Activated naive CD4-positive, alpha-beta T cell treated with anti-CD3 and anti-CD28 coated beads, Interleukin-2, amount 10 ng/mL, durations not matched to agents 7 days and 5 days (primary cell): ENCODE results near the gene ZNF624.
A peak's percentile ranks its signal among the peaks of the same experiment; 100 is the strongest.
"Not testable (repeated sequence)": the region's sequence is repeated elsewhere in the genome, so short reads cannot be mapped to it uniquely, and the experiment has no call there.

Experiments used
- CTCF ChIA-PET: fragments of 350-600 bp; sonication (Branson Sonifier 250); formaldehyde crosslinking; loops from one replicate; lab custom pipeline; 2021; ENCODE audit warnings: antibody characterized with exemption; lab: Charles Lee
- DNase-seq: peaks from one replicate; pipeline ENCODE4 v3.0.0-alpha.2; 2020
- H3K27ac Mint-ChIP-seq: one replicate; pipeline ENCODE4 v1.8.0; 2021; ENCODE audit warnings: mild to moderate bottlenecking, moderate library complexity, mixed read lengths
- H3K27me3 Mint-ChIP-seq: one replicate; pipeline ENCODE4 v1.8.0; 2021; ENCODE audit warnings: mild to moderate bottlenecking, mixed read lengths
- H3K36me3 Mint-ChIP-seq: one replicate; pipeline ENCODE4 v1.8.0; 2021; ENCODE audit warnings: mixed read lengths
- H3K4me1 Mint-ChIP-seq: one replicate; pipeline ENCODE4 v1.8.0; 2021; ENCODE audit warnings: mixed read lengths
- H3K4me3 Mint-ChIP-seq: one replicate; pipeline ENCODE4 v1.8.0; 2021; ENCODE audit warnings: mild to moderate bottlenecking, moderate library complexity, mixed read lengths
- H3K9me3 Mint-ChIP-seq: one replicate; pipeline ENCODE4 v1.8.0; 2021; ENCODE audit warnings: mixed read lengths

ZNF624 gene

GRCh38 chr17:16653367-16654041 lies at the start of gene ZNF624:
Gene ZNF624, minus strand, starts transcription at chr17:16653850.
- Mint-ChIP-seq H3K27ac (peak within 1 kb of the TSS; percentile 49), H3K4me3 (peak within 1 kb of the TSS; percentile 81), H3K4me1 (peaks cover 15% of the 10 kb centered on the region), H3K36me3 (peaks cover 3% of the 10 kb centered on the region), H3K9me3 (peaks cover 1% of the 10 kb centered on the region), H3K27me3 (peaks cover 15% of the 10 kb centered on the region)
- DNase-seq, result peak; percentile 90
- CTCF ChIA-PET, result interaction anchor here (2.0 kb wide), 1 partner anchor 64 kb away, joined by 6 read pairs; no protein-coding TSS in a partner anchor

DNA sequence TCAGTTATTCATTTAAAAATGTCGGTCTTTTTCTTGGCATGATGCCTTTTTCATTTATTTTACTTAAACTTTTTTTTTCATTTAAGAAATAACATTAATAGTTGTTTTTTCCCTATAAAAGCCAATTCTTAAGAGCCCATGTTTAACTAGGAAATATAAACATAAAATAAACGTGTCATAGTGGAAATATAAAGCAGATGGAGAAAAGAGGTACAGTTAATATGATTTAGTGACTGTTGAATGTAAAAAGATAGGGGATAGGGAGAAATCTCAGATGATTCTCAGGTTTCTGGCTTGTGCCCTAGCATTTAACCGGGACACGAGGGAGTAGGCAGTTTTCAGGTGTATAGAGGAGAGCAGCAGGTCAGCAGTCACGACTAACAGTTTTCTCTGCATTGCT lies 44.0 kb upstream of the ZNF624 start:
- DNase-seq, H3K36me3 Mint-ChIP-seq, H3K4me3 Mint-ChIP-seq, H3K9me3 Mint-ChIP-seq, H3K4me1 Mint-ChIP-seq, H3K27me3 Mint-ChIP-seq, H3K27ac Mint-ChIP-seq, CTCF ChIA-PET: not testable (repeated sequence)

GRCh38 chr17:16690447-16690846 lies 36.8 kb upstream of the ZNF624 start:
- H3K4me3 Mint-ChIP-seq, H3K36me3 Mint-ChIP-seq, H3K4me1 Mint-ChIP-seq, H3K9me3 Mint-ChIP-seq, H3K27me3 Mint-ChIP-seq, DNase-seq: not testable (repeated sequence)
- peak overlapping the region; percentile 19 for H3K27ac Mint-ChIP-seq
- CTCF ChIA-PET, result interaction anchor here (1.7 to 2.6 kb wide), 2 partner anchors 101 to 153 kb away, joined by 7 to 8 read pairs; no protein-coding TSS in a partner anchor

DNA sequence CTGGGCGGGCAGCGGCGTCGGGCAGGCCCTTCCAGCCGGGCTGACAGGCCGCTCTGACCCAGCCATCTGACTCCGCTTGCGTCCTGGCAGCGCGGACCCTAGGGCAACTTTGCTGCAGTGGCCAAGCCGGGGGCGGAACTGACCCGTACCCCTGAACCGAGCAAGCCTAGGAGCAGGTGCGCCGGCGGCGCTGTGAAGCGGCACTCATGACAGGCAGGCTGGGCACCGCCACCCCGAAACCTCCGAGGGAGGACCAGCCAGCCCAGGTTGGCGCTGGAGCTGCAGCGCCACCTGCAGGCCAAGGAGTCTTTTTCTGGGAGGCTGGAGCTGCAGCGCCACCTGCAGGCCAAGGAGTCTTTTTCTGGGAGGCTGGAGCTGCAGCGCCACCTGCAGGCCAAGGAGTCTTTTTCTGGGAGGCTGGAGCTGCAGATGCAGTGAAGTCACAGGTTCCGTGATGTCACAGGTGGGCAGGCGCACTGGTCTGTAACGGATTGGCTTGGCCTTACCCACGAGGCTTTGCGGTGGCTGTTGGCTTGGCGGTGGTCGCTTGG lies 36.2 kb upstream of the ZNF624 start, which contains the start of gene CCDC144A:
Gene CCDC144A (plus strand): TSS at position 511 of the 551 bp plus-strand sequence. CDS start 160 bp downstream, outside the sequence.
- peak within 1 kb of the TSS; percentile 19 for H3K27ac Mint-ChIP-seq
- DNase-seq, result peak; percentile 72
- not testable (repeated sequence) for H3K36me3 Mint-ChIP-seq, H3K27me3 Mint-ChIP-seq, H3K4me3 Mint-ChIP-seq, H3K4me1 Mint-ChIP-seq, H3K9me3 Mint-ChIP-seq
- CTCF ChIA-PET, result interaction anchor here (1.3 to 2.6 kb wide), 3 partner anchors 100 to 158 kb away, joined by 4 to 8 read pairs (median 7); no protein-coding TSS in a partner anchor

GRCh38 chr17:16687151-16687550 lies 33.5 kb upstream of the ZNF624 start:
- H3K4me3 Mint-ChIP-seq, H3K36me3 Mint-ChIP-seq, H3K9me3 Mint-ChIP-seq, H3K27ac Mint-ChIP-seq, CTCF ChIA-PET, H3K4me1 Mint-ChIP-seq, DNase-seq: not testable (repeated sequence)
- H3K27me3 Mint-ChIP-seq, result peaks cover 34% of the 10 kb centered on the region

DNA sequence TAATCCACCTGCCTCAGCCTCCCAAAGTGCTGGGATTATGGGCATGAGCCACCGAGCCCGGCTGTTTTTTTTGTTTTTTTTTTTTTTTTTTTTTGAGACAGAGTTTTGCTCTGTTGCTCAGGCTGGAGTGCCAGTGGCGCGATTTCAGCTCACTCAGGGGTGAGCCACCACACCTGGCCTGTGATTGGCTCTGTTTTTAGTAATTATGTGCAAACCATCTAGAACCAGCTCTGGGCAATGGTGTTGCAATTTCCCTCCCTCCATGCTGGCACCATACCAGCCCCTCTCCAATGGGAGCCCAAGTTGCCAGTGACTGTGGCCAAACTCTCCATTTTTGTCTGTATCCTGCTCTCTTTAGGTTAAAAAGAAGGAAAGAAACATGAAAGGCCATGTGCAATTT lies 32.4 kb upstream of the ZNF624 start:
- peaks cover 41% of the 10 kb centered on the region for H3K27me3 Mint-ChIP-seq
- H3K4me1 Mint-ChIP-seq, DNase-seq, H3K4me3 Mint-ChIP-seq, H3K9me3 Mint-ChIP-seq, CTCF ChIA-PET, H3K27ac Mint-ChIP-seq, H3K36me3 Mint-ChIP-seq: not testable (repeated sequence)

DNA sequence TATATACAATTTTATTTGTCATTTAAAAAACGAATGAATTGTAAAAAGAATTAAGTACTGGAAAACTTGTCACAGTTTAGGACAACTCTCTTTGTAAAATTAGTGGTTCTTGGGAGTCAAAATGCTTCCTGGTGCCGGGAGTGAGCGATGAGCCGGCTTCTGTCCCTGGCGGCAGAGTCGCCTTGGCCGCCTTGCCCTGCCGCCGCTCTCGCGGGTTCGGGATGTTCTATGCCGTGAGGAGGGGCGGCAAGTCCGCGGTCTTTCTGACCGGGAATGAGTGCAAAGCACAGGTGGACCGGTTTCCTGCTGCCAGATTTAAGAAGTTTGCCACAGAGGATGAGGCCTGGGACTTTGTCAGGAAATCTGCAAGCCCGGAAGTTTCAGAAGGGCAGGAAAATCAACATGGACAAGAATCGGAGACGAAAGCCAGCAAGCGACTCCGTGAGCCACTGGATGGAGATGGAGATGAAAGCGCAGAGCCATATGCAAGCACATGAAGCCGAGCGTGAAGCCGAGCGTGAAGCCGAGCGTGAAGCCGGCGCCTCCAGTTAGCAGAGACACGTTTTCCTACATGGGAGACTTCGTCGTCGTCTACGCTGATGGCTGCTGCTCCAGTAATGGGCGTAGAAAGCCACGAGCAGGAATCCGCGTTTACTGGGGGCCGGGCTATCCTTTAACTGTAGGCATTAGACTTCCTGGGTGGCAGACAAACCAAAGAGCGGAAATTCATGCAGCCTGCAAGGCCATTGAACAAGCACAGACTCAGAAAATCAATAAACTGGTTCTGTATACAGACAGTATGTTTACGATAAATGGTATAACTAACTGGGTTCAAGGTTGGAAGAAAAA lies 29.9 kb upstream of the ZNF624 start:
- H3K4me3 Mint-ChIP-seq, CTCF ChIA-PET, H3K27ac Mint-ChIP-seq: not testable (repeated sequence)

GRCh38 chr17:16676676-16677268 lies 23.1 kb upstream of the ZNF624 start:
- H3K36me3 Mint-ChIP-seq, result no peaks in the 10 kb centered on the region
- no peaks in the 10 kb centered on the region for H3K9me3 Mint-ChIP-seq
- no peak overlapping the region for H3K27ac Mint-ChIP-seq
- CTCF ChIA-PET, result no interaction called here
- no peaks in the 10 kb centered on the region for H3K4me1 Mint-ChIP-seq
- H3K27me3 Mint-ChIP-seq, result peaks cover 22% of the 10 kb centered on the region
- DNase-seq, result no peak
- H3K4me3 Mint-ChIP-seq, result no peak overlapping the region

More for the DNA sequence above, 29.9 kb upstream of the ZNF624 start:
- H3K9me3 Mint-ChIP-seq, DNase-seq, H3K4me1 Mint-ChIP-seq, H3K36me3 Mint-ChIP-seq: not testable (repeated sequence)
- peaks cover 40% of the 10 kb centered on the region for H3K27me3 Mint-ChIP-seq

DNA sequence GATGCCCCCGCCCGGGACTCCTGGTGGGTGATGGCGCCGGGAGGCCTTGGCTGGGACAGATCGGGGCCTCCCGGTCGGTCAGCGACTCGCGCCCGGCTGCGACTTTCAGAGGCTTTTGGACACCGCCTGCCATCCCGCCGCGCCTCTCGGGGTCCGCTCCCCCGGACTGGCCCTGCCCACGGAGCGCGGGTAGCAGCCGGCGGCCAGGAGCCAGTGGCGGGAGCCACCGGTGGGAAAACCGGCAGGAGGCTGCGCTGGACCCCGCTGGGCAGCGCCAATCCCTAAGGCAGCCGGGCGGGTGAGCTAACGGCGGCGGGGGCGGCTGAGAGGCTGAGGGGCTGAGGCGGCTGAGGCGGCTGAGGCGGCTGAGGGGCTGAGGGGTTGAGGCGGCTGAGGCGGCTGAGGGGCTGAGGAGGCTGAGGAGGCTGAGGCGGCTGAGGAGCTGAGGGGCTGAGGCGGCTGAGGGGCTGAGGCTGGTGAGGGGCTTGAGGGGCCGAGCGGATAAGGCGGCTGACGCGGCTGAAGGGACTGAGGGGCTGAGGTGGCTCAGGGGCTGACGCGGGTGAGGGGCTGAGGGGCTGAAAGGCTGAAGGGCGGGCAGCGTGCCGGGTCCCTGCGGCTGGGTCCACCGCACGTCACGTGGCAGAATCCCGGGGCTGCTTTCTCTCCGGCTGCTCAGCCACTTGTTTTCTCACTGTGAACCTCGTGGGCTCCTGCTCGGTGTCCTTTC lies 13.4 kb upstream of the ZNF624 start:
- H3K4me3 Mint-ChIP-seq, H3K9me3 Mint-ChIP-seq, H3K27ac Mint-ChIP-seq, H3K36me3 Mint-ChIP-seq, CTCF ChIA-PET, DNase-seq, H3K4me1 Mint-ChIP-seq: not testable (repeated sequence)
- peaks cover 56% of the 10 kb centered on the region for H3K27me3 Mint-ChIP-seq

DNA sequence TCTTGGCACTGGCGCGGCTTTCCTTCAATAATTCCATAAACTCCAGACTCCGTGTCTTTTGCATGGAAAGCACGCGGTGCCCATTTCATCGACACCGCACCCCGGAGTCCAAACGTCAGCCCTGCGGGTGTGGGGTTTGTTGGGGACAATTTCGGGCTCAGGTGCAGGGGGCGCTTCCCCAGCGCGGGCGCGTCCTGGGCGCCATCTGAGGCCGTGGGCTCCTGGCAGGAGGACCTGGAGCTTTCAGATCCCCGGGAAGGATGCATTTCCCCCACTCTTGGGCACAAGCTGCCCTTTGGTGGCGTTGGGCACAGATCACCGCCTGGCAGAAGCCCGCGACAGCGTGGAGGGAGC lies 12.9 kb upstream of the ZNF624 start:
- CTCF ChIA-PET, result not testable (repeated sequence)
- peaks cover 60% of the 10 kb centered on the region for H3K27me3 Mint-ChIP-seq

GRCh38 chr17:16662936-16663335 lies 9.3 kb upstream of the ZNF624 start:
- Mint-ChIP-seq H3K9me3 (peaks cover 2% of the 10 kb centered on the region), H3K36me3 (no peaks in the 10 kb centered on the region), H3K4me1 (peaks cover 5% of the 10 kb centered on the region), H3K4me3 (no peak overlapping the region), H3K27me3 (peaks cover 66% of the 10 kb centered on the region), H3K27ac (no peak overlapping the region)
- no peak for DNase-seq
- CTCF ChIA-PET, result no interaction called here

More for the DNA sequence above, 12.9 kb upstream of the ZNF624 start:
- H3K9me3 Mint-ChIP-seq, H3K27ac Mint-ChIP-seq, DNase-seq, H3K4me1 Mint-ChIP-seq, H3K36me3 Mint-ChIP-seq, H3K4me3 Mint-ChIP-seq: not testable (repeated sequence)

- Mint-ChIP-seq H3K27me3 (peaks cover 58% of the 10 kb centered on the region), H3K36me3 (no peaks in the 10 kb centered on the region), H3K4me1 (no peaks in the 10 kb centered on the region), H3K4me3 (no peak overlapping the region), H3K27ac (no peak overlapping the region), H3K9me3 (peaks cover 2% of the 10 kb centered on the region)
- DNase-seq, result no peak
- CTCF ChIA-PET, result no interaction called here
Measured at GRCh38 chr17:16661217-16661616, 7.6 kb upstream of the ZNF624 start.

DNA sequence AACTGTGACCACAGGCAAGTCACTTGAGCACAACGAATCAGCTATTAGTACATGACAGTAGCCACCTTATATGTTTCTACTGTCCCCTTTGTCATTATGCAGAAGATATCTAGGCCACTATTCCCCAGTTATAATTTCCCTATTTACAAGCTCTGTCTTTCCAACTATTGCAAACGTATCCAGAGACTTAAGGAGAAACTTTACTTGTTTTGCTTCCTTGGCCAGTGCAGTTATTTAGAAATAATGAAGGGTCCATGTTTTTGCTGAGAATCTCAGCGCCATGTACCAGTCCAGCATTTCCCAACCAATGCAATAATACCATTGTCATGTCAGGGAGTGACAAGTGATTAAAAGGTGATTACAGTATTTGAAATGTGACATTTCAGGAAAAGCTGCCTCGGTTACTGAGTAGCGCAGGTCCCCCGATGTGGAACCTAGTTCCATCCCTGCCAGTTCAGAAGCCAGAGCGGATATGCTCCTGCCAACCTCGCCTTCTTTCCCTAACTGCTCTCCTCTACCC lies 743 bp downstream of the ZNF624 start:
- Mint-ChIP-seq H3K27me3 (peaks cover 9% of the 10 kb centered on the region), H3K4me1 (peaks cover 15% of the 10 kb centered on the region), H3K36me3 (peaks cover 3% of the 10 kb centered on the region), H3K4me3 (peak overlapping the region; percentile 81), H3K27ac (peak overlapping the region; percentile 3), H3K9me3 (peaks cover 1% of the 10 kb centered on the region)
- no peak for DNase-seq
- CTCF ChIA-PET, result interaction anchor here (2.0 kb wide), 1 partner anchor 64 kb away, joined by 6 read pairs; no protein-coding TSS in a partner anchor
